ENCODE results near the gene NFIC. TPM values are rescaled to one million over a fixed set of nuclear protein-coding genes. Genes with fewer than 3 reads are reported as not detected.

The NFIC gene
- 79.5 and 83.2 TPM in 2 replicates for total RNA-seq (ENCODE audit: low replicate concordance)

GRCh38 chr19:3365836-3366752 is at the start of gene NFIC:
Gene NFIC (plus strand): TSS chr19:3366583. CDS start chr19:3366637, 54 bp downstream.
- TF ChIP-seq CTCF (IDR thresholded peaks at IDR 0.05; ENCODE audit: insufficient read depth, low read length) = no peak
- peak within 1 kb of the TSS; percentile 78 for H3K4me3 ChIP-seq (ENCODE audit: low read depth, low read length)
- DNase-seq (ENCODE audit: low read depth) = peak; percentile 85

DNA sequence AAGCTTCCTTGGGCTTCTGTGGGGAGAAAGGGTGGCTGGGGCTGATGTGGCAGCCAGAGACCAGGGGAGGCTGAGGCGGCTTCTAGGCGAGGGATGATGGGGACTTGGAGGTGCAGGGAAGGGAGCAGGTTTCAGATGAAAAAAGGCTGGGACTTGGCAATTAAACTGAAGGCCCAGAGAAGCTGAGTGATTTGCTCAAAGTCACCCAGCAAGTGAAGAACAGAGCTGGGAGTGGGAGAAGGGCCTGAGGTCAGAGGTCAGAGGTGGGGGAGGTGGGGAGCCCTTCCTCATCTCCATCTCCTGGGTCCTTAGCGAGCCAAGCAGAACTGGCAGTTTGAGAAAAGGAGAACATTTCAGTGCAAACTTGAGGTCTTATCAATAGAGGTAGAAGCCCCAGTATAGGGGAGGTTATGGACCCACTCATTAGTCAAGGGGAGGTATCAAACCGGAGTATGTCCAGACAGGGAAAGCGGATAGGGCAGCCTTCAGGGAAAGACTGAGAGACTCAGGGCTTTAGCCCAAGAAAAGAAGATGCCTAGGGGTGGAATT is 49.6 kb upstream of the NFIC start:
- no peak overlapping the region for H3K4me3 ChIP-seq (ENCODE audit: low read depth, low read length)
- DNase-seq (ENCODE audit: low read depth) = no peak
- no peak for TF ChIP-seq CTCF (IDR thresholded peaks at IDR 0.05; ENCODE audit: insufficient read depth, low read length)

DNA sequence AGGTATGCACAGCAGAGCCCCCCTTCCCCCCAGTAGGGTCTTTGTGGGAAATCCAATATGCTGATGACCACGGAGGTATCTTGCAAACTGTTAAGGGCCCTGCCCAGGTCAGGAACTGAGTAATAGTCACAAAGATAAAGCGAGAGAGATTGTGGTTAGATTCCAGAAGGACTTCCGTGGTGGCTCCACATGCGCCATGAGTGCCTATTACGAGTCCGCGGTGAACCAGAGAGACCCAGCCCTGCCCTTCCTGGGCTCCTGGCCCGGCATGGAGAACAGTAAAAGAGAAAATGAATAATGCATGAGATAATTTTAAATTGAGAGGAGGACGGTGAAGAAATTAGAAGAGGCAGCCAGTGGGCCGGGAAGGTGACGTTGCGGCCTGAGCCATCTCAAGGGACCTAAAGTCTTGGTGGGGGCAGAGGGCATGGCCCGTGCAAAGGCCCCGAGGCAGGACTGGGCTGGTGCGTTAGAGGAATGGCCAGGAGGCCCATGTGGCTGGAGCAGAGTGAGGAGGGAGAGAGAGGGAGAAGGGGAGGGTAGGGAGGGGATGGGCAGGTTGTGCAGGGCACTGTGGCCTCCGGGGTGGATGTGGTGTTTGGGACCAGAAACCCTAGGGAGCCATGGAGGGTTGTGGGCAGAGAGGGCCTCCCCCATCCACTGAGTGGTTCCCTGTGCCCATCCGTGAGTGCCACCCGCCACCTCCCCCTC is 46.6 kb upstream of the NFIC start:
- peak; percentile 63 for DNase-seq (ENCODE audit: low read depth)
- no peak for TF ChIP-seq CTCF (IDR thresholded peaks at IDR 0.05; ENCODE audit: insufficient read depth, low read length)

GRCh38 chr19:3320354-3320670 is 46.1 kb upstream of the NFIC start:
- DNase-seq (ENCODE audit: low read depth) = no peak
- H3K4me3 ChIP-seq (ENCODE audit: low read depth, low read length) = no peak overlapping the region
- TF ChIP-seq CTCF (IDR thresholded peaks at IDR 0.05; ENCODE audit: insufficient read depth, low read length) = no peak

More for the DNA sequence above, 46.6 kb upstream of the NFIC start:
- no peak overlapping the region for H3K4me3 ChIP-seq (ENCODE audit: low read depth, low read length)

- no peak for DNase-seq (ENCODE audit: low read depth)
- no peak overlapping the region for H3K4me3 ChIP-seq (ENCODE audit: low read depth, low read length)
- no peak for TF ChIP-seq CTCF (IDR thresholded peaks at IDR 0.05; ENCODE audit: insufficient read depth, low read length)
These were observed 45.5 kb upstream of the NFIC start for GRCh38 chr19:3320853-3321252.

GRCh38 chr19:3321696-3322095 is 44.7 kb upstream of the NFIC start:
- no peak for DNase-seq (ENCODE audit: low read depth)
- no peak overlapping the region for H3K4me3 ChIP-seq (ENCODE audit: low read depth, low read length)
- no peak for TF ChIP-seq CTCF (IDR thresholded peaks at IDR 0.05; ENCODE audit: insufficient read depth, low read length)
